ENCODE measurements around the gene RIPK1. TPM values are rescaled to one million over a fixed set of nuclear protein-coding genes. Genes with fewer than 3 reads are reported as not detected.

The RIPK1 gene
- total RNA-seq, 1 donor from 2014 or later, result 16.2 TPM

DNA sequence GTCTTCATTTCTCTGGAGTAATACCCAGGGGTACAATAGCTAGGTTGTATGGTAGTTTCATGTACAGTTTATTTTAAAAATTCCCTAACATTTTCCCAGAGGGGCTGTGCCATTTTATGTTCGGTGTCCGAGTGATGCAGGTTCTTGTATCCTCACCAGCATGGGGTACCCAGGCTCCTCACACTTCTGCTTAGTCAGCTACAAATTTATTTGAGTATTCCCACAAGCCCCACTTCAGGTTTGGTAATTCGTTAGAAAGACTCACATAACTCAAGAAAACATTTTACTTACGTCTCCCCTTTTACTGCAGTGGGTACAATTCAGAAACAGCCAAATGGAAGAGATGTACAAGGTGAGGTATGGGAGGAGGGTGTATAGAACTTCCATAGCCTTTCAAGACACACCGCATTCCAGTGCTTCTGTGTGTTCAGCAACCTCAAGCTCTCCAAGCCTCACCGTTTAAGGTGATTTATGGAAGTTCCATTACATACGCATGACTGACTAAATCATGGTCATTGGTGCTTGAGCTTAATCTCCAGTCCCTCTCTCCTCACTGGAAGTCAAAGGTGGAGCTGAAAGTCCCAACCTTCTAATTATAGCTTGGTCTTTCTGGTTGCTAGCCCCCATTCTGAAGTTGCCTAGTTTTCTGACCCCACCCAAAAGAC, 18.1 kb downstream of the RIPK1 start:
- ATAC-seq, result no peak

DNA sequence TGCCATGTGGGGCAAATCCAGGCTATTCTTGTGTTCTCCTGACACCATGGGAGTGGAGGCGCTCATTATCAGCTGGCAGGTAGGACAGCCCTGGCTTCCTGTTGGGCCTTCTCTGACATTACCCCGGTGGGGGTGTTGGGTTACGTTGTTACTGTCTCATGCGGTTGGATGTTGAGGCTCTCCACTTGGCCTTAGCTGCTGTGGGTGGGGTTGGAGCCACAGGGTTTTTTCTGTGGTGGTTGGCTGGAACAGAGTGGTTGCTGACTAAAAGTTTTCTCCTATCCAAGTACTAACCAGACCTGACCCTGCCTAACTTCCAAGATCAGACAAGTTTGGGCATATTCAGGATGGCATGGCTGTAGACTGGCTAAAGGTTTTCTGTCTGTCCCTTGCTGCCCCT, 20.2 kb downstream of the RIPK1 start:
- ATAC-seq, result peak; percentile 47

DNA sequence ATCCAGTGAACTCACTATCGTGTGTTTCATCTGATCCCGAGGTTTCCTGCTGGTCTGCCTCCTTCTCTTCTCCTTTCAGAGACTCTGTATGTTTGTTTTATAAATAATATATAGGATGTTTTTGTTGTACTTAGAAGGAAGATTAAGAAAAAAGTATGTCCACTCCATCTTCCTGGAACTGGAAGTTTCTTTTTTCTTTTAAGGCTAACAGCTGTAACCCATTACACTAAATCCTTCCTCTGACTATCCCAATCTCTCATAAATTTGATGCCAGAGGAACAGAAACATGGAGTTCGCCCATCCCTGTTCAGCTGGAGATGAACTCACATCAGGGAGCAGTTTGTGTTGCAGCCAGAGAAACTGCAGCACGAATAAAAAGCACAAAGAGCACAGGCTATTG, 20.7 kb downstream of the RIPK1 start:
- ATAC-seq, result no peak

DNA sequence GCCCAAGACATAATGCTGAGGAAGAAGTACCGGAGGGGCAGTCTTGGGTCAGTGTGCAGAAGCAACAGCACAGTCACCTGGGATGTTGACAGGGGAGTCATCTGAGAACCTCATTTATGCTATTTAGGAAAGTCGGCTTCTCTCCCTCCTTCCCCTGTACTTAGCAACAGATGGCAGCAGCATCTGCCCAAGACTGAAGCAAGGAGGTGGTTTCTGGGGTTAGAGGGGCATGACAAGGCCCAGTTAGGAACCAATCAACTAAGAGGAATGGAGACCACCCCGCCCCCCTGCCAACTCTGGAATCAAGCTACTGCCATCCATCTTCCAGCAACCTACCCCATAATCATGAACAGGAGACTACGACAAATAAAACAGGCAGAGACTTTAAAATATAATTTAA, 21.7 kb downstream of the RIPK1 start:
- no peak for ATAC-seq

DNA sequence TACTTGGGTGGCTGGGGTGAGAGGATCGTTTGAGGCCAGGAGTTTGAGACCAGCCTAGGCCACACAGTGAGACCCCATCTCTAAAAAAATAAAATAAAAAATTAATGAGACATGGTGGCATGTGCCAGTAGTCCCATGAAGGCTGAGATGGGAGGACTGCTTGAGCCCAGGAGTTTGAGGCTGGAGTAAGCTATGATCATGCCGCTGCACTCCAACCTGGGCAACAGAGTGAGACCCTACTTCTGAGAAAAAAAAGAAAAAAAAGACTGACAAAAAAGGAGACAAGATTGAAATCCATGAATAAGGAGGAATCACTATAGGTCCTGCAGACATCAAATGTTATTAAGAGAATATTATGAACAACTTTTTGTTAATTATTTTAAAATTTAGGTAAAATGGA, 26.5 kb downstream of the RIPK1 start:
- ATAC-seq, result no peak

DNA sequence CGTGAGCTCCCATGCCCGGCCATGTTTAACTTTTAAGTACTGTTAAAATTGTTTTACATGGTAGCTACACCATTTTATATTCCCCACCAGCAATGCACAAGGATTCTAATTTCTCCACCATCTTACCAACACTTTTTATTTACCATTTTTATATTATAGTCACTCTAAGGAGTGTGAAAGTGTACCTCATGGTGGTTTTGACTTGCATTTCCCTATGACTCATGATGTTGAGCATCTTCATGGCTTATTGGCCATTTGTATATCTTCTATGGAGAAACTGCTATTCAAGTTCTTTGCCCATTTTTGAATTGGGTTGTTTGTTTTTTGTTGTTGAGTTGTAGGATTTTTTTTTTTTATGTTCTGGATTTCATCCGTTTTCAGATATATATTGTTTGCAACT, 34.6 kb downstream of the RIPK1 start:
- no peak for ATAC-seq

DNA sequence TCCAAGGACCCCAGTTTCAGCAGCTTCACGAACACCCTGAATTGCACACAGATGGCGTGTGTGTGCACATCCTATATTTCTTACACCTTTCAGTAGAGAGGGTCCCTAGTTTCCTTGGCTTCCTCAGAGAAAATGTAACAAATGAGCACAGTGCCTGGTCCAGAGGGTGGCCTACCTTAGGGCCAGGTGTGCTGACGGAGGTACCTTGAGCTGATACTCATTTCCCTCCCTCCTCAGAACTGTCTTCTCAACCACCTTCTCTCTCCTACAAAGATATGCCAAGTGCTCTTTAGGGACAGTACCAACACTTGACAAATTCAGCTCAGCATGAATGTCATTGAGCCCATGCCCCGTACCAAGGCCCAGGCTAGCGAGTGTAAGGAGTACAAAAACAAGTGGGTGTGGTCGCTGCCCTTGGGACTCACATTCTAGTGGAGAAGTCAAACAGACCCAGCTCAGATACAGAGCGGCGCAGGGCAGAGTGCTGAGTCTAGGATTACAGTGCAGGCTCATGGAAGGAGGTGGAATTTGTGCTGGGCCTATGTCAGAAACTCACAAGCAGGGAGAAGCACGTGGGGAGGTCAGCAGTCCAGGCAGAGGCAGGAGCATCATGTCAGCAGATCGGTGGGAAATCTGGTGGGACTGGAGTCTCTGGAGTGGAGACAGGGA, 40.6 kb downstream of the RIPK1 start:
- peak; percentile 24 for ATAC-seq

DNA sequence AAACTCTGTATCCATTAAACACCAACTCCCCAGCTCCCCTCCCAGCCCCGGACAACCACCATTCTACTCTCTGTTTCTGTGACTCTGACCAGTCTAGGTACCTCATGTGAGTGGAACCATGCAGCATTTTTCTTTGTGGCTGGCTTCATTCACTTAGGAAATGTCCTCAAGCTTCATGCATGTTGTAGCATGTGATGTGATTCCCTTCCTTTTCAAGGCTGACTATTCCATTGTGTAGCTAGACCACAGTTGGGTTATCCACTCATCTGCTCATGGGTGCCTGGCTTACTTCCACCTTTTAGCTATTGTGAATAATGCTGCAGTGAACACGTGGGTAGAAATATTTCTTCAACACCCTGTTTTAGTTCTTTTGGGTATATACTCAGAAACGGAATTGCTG, 41.5 kb downstream of the RIPK1 start:
- ATAC-seq, result peak; percentile 62

DNA sequence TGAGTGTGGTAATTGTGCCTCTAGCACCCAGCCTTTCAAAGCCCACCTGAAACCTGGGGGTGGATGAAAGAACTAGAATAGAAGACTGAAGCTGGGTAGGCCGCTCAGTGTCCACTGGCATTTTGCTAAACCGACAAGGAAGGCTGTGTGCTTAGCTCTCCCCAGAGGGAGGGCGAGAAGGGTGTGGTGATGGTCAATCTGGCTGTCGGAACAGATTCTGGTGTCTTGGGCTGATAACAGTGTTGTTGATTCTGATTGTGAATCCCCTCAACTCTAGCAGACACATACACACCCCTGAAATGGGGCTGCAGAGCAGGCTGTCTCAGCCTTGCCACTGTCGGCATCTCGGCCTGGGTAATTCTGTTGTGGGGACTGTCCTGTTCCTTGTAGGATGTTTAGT, 46.1 kb downstream of the RIPK1 start:
- no peak for ATAC-seq

DNA sequence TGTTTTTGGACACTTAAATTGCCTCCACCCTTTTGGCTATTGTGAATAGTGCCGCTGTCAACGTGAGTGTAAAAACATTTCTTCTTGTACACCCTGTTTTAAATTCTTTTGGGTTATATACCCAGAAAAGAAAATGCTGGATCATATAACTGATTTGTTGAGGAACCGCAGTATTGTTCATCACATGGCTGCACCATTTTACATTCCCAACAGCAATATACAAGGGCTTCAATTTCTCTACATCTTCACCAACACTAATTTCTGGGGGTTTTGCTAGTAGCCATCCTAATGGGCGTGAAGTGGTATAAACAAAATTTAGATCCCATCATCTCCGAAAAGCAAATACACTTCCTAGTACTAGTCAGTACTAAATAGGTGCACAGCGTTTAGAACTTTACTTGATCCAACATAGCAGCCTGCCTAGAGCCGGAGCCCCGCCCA, 49.6 kb downstream of the RIPK1 start:
- ATAC-seq, result no peak

DNA sequence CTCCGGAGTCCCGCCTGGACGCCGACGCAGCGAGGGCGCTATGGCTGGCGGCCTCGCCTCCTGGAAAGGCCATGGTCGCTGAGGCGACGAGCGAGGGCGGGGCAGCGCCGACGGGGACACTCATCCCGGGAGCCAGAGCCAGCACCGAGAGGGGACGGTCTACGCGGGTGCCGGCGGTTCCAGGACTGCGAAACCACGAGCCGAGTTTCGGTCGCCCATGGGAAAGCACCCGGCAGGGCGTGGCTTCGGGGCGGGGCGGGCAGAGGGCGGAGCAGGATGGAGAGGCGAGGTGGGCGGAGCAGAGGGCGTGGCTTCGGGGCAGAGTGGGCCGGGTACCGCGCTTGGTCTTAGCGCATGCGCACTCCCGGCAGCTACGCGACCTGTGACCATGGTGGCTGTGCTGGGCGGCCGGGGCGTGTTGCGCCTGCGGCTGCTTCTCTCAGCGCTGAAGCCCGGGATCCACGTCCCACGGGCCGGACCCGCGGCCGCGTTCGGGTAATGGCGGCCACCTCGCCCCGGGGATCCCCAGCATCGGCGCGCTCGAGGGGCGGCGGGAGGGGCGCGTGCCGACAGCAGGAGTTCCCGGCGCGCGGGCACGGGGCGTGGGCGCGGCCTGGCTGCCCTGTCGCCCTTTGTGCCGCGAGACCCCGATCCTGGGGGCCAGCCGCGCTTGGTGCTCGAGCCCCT, 50.2 kb downstream of the RIPK1 start, which contains the start of gene BPHL:
Gene BPHL, plus strand, starts transcription at position 359 of the 687 bp plus-strand sequence. Its CDS starts 30 bp downstream, at position 389.
- peak; percentile 99 for ATAC-seq

DNA sequence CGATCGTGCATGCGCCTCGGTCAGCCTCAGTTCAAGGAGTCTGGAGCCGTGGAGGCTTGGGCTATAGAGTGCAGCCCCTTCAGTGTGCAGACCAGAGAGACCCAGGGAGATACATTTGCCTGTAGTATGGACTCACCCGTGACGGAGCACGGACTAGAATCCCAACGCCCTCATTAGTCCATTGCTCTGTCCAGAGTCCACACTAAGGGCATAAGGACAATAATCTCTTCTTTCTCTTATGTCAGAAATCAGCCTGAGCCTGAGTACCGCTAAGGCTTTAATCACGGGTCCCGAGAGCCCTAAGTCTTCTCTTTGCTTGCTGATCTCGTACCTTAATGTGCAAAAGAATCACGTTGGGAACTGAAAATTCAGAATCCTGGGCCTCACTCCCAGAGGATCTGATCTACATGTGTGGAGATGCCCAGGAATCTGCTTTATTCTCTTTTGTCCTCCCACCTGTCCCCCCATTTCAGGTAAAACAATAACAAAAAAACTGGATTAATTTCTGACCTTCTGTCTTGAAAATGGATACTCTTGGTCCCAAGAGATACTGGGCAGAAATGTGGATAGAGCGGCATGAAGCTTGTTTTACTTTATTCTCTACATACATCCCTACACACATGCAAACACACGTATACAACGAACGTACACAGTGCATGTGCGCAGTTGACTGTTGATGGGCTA, 50.9 kb downstream of the RIPK1 start:
- ATAC-seq, result peak; percentile 24

DNA sequence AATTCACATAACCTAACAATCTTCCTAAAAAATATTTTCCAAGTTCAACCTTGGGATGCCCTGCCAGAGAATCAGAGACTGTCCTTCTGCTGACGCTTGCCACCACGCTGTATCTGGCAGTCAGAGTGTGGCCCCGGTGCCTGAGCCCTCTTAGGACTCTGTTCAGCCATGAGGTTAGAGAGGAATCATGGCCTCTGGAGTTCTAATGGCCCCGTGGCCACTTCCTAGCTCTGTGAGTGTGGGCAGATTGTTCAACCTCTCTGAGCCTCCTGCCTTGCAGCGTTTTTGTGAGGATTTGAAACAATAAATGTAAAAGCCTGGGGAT, 52.4 kb downstream of the RIPK1 start:
- no peak for ATAC-seq

DNA sequence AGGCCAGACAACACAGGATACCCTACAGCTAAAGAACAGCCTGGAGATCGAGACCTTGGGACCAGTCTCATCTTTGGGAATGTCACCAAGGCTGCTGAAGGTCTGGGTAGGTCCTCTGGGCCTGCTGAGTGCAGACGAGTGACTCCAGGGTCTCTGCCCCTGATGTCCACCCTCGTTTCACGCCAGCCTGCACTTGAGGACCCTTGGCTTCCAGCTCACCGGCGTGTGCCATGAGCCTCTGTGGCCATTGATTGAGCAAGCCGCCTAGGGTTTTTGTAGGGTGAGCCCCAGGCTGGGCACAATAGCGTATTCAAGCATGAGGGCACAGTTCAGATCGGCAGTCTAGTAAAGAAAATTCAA, 54.5 kb downstream of the RIPK1 start:
- ATAC-seq, result no peak

DNA sequence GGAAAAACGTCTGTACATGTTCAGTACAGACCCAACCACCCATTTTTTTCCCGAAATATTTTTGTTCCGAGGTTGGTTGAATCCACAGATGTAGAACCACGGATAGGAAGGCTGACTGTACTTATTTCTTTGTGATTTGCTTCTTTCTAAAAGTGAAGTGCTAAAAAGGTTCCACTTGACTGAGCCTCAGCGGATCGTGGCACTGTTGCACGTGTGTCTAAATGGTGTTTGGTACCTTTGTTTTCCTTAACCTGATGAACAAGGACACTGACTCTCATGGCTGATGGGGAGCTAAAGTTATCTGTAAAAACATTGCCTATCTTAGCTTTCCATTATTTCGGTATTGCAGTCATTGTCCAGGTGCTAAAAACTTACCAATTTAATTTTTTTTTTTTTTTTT, 56.4 kb downstream of the RIPK1 start:
- ATAC-seq, result no peak

DNA sequence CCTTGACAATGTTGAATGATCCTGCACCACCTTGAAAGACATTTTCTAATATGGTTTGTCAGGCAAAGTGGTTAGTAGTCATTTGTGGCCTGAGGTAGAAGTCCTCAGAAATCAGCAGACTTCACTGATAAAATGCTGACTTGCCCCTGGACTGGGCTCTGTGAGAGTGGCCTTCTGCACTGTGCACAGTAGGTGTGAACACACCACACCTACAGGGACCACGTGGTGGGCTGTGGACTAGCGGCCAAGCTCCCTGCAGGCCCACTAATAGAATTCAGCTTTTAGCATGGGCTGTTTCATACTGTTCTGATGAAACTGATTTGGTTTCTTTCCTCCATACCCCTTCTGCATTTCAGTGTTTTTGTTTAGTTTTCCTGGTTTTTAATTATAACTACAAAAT, 57.5 kb downstream of the RIPK1 start:
- ATAC-seq, result no peak

DNA sequence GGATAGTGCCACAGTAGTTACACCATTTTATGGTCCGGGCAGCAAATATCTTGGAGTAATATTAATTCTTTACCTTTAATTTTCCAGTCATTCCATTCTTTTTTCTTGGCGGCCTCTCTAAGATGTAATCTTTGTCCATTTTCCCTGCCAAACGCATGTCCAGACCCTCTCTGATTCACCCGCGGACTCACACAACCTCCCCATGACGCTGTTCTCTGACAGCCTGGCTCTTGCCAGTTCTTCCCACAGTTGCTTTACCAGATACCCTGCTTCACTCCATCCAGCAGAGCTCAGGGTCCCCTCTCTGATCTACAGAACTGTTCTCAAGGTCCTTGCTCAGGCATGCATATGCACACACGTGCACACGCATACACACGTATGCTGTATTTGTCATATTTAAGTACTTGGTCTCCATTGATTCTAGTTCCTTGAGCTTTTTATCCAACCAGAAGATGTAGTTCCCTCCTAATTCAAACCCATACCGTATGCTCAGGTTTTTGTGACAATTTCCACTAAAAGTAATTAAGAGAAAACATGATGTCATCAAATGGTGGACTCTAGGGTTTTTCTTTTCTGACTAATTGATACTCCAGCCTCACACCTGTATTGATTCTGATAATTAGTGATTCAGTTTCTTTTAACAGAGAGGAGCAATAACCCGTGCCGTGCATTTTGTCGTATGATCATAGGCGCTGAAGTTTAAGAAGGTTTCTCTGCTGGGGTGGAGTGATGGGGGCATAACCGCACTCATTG, 60.2 kb downstream of the RIPK1 start:
- no peak for ATAC-seq

DNA sequence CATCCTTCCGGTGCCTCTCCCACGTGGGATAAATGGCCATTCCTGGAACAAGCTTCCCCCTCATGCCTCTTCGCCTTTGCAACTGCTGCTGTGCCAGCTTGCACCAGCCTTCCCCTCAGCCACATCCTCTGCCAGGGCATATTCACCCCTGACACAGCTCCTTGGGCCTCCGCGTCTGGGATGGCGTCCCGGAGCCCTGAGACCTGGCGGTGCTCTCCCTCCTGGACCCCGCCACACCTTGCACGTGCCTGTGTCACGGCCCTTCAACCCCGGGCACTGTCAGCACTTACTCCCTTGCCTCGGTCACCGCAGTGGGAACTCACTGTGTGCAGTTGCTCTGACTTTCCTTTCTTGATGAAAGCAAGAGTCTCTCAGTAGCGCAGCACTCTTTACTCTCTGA, 63.4 kb downstream of the RIPK1 start:
- ATAC-seq, result no peak

DNA sequence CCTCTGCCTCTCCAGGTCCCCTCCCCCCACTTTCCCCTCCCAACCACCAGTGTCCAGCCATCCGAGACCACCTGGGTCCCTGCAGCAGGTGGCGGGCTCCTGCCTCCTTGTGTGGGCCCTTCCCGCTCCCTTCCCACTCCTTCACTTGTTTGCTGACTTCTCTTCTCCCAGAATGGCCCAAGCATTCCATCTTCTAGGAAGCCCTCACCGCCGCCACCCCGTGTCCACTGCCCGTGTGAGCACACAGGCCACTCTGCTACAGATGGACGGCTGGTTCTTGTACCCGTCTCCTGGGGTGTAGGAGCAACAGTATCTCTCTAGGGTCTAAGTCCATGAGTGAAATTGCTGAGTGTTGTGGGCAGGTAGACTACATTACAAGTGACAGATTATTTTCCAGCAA, 65.2 kb downstream of the RIPK1 start:
- no peak for ATAC-seq

DNA sequence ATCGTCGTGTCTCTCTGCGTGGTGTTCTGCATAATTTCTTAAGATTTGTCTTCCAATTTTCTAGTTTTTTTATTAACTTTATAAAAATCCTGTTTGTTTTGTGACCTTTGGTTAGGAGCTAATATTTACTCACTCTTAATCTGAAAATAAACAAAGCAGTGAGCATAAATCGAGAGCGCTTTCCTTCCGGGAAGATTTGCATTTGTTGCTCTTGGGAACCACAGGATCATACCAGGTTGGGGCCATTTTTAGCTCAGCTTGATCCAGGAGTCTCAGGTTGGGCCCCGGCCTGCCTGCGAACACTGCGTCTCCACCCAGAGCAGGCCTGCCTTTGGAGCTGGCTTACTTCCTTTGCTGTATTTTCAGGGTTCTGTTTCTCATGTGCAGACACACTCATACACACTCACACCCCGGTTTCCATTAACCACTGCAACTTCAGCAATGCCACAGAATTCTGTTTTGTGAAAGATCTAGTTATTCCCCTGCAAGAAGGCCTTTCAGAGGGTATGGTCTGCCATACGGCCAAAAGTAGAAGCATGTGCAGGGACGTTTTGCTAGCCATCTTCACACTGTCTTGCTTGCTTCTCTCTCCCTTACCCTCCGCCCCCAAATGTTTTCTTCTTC, 67.5 kb downstream of the RIPK1 start:
- no peak for ATAC-seq

DNA sequence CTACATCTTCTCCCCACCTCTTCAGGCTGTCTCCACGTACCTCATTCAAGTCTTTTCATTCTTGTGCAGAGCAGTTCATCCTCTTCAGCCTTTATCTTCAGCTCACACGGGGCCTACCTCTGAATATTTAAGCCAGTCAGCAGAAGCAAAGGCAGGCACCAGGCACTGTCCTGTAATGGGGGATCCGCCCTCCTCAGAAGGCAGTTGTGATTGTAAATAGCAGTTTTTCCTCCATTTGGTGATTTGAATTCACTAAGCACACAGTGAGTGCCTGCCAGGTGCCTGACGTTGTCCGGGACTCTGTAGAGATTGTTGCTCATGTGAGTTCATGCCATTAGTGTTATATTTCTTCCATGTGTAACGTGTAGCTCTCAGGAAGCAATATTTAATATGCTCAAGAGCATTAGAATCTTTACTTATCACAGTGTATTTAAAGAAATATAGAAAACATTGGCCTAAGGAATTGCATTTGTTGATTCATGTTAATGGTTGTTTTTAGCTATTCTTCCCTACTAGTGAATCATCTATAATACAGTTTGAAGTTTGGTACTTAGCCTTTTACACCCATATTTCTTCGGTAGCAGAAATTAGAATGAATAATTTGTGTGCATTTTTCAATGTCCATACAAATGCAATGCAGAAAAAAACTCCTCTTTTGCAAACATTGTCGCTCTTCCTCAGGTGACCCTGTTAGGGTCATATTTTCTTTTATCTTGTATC, 68.2 kb downstream of the RIPK1 start:
- no peak for ATAC-seq
